HL-60 (cell line): ENCODE results near the gene ASPSCR1.
A peak's percentile ranks its signal among the peaks of the same experiment; 100 is the strongest.

ENCODE experiments used
- DNase-seq, 2 experiments: peaks; one replicate each; pipeline ENCODE4 v3.0.0-alpha.2; 2010 to 2020; ENCODE audit warnings: low read depth in 1 of 2, low spot score in 1 of 2
- H3K27ac ChIP-seq: fragments of 250-450 bp; sonication (Bioruptor Pico); replicated peaks from 2 replicates; pipeline ENCODE4 v1.5.1; 2020; ENCODE audit warnings: mild to moderate bottlenecking, moderate library complexity
- H3K27me3 ChIP-seq: fragments of 250-450 bp; sonication (Bioruptor Pico); 2 replicates; pipeline ENCODE4 v1.5.1; 2021; ENCODE audit warnings: mild to moderate bottlenecking, moderate library complexity; ENCODE audit not compliant: insufficient read depth, poor library complexity, severe bottlenecking
- H3K4me3 ChIP-seq: replicated peaks from 2 replicates; pipeline ENCODE4 v1.5.1; 2011; ENCODE audit warnings: mild to moderate bottlenecking, control low read depth, low read length; ENCODE audit not compliant: insufficient read depth
- GABPA ChIP-seq: IDR thresholded peaks from 2 replicates; pipeline ENCODE4 v1.6.1; 2012; ENCODE audit warnings: low read depth
- POLR2AphosphoS5 ChIP-seq: IDR thresholded peaks from 2 replicates; pipeline ENCODE4 v1.6.1; 2012; ENCODE audit warnings: low read depth
- REST ChIP-seq: IDR thresholded peaks from 2 replicates; pipeline ENCODE4 v1.6.1; 2012; ENCODE audit warnings: low read depth; ENCODE audit not compliant: insufficient replicate concordance
- SPI1 ChIP-seq: IDR thresholded peaks from 2 replicates; pipeline ENCODE4 v1.6.1; 2012; ENCODE audit warnings: low read depth, mild to moderate bottlenecking, borderline replicate concordance
- TF ChIP-seq, protein P1 (sequence below): IDR thresholded peaks from one replicate; pipeline ENCODE4 v1.5.1; 2011; ENCODE audit warnings: low read length, control low read depth, inconsistent platforms; ENCODE audit not compliant: insufficient read depth

Gene ASPSCR1

GRCh38 chr17:81968396-81968745 is 9.1 kb upstream of the ASPSCR1 start:
- Histone ChIP-seq H3K4me3 (no peak overlapping the region), H3K27ac (peak overlapping the region; percentile 69; the same call in 1 of the 2 replicates), H3K27me3 (no peaks in the 10 kb centered on the region)
- DNase-seq: no peak
- TF ChIP-seq REST: no peak
- TF ChIP-seq GABPA: no peak
- TF ChIP-seq POLR2AphosphoS5: no peak
- TF ChIP-seq SPI1: no peak
- TF ChIP-seq, protein P1, sequence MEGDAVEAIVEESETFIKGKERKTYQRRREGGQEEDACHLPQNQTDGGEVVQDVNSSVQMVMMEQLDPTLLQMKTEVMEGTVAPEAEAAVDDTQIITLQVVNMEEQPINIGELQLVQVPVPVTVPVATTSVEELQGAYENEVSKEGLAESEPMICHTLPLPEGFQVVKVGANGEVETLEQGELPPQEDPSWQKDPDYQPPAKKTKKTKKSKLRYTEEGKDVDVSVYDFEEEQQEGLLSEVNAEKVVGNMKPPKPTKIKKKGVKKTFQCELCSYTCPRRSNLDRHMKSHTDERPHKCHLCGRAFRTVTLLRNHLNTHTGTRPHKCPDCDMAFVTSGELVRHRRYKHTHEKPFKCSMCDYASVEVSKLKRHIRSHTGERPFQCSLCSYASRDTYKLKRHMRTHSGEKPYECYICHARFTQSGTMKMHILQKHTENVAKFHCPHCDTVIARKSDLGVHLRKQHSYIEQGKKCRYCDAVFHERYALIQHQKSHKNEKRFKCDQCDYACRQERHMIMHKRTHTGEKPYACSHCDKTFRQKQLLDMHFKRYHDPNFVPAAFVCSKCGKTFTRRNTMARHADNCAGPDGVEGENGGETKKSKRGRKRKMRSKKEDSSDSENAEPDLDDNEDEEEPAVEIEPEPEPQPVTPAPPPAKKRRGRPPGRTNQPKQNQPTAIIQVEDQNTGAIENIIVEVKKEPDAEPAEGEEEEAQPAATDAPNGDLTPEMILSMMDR: no peak

DNA sequence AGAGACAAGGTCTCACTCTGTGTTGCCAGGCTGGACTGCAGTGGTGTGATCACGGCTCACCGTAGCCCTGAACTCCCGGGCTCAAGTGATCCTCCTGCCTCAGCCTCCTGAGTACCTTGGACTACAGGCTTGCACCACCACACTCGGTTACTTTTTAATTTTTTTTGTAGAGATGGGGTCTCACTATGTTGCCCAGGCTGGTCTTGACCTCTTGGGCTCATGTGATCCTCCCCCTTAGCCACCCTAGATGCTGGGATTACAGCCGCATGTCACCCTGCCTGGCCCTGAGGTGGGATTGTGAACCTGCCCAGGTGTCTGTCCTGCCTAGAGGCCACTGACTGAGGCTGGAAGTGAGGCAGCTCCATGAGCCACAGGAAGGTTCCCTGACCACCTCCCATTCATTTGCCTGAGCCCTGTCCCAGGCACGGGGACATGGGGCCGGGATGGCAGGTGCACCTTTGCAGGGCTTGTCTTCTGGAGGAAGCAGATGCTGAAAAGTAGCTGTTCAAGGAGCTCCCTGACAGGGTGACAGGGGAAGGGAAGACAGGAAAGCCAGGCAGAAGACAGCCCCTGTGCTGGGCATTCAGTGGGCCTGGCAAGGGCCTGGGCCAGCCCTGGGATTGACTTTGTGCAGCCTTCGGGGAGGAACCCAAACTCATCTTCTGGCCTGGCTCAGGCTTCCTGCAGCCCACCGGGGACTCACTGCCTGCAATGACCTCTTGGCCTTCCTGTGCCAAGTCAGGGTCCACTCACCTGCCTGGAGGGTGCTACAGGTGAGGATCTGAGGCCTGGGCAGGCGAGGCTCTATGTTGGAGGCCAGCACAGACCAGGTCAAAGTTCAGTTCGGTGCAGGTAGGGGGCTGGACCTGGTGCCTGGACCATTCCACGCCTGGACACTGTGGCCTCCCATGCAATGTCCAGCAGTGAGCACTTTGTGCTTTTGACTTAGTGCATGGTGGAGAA is 8.3 kb upstream of the ASPSCR1 start:
- no peak for DNase-seq
- TF ChIP-seq GABPA (no peak), SPI1 (no peak), POLR2AphosphoS5 (no peak), REST (no peak)
- TF ChIP-seq, protein P1: no peak
- H3K4me3 ChIP-seq: no peak overlapping the region
- H3K27me3 ChIP-seq: no peaks in the 10 kb centered on the region
- no peak overlapping the region for H3K27ac ChIP-seq

DNA sequence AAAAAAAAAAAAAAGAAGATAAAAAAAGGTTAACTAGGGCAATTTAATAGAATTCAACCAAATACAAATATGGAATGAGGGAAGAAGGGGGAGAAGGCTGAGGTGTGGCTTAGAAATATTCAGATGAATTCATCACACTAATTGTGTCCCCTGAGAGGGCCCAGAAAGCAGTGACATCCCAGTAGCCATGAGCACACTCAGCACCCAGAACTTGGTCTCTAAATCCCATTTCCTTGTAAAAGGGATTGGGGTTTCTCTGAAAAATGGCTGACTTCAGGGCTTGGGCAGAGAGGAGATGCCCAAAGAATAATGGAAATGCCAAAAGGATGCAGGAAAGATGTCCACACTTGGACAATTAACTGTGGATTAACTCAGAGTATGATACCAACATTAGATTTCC is 4.0 kb upstream of the ASPSCR1 start:
- no peak overlapping the region for H3K27ac ChIP-seq
- H3K4me3 ChIP-seq: no peak overlapping the region
- no peaks in the 10 kb centered on the region for H3K27me3 ChIP-seq
- DNase-seq: no peak
- TF ChIP-seq POLR2AphosphoS5 (no peak), SPI1 (no peak), GABPA (no peak), REST (no peak)
- TF ChIP-seq, protein P1: no peak
